ENCODE data around the gene HPSE2. TPM values are rescaled to one million over a fixed set of nuclear protein-coding genes. Genes with fewer than 3 reads are reported as not detected.

The HPSE2 gene
- total and polyA plus RNA-seq, 4 donors = 0.05 TPM; not detected in 3

DNA sequence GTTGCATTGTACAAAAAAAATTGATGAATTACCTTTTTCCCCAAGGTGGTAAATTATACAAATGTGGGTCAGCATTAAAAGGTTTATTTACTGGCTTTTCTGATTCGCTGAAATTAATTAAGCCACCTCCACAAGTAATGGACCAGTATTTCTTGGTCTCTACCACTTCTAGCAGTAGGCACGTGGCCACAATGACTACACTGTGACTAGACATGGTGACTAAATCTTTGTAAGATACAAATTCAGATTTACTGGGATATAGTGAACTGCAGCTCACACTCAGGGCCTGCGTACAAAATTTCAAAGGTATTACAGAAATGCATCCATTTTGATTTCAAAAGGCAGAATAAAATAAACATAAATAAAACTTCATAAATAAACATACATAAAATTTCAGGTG is 10.9 kb downstream of the HPSE2 start:
- H3K4me3 ChIP-seq (ENCODE audit: low read depth in 1 of 3, low read length in 3 of 3) = no peak overlapping the region
- no peaks in the 10 kb centered on the region for H3K36me3 ChIP-seq (ENCODE audit: control insufficient read depth in 4 of 4, insufficient read depth in 3 of 4, low read depth in 1 of 4, low read length in 3 of 4)
- H3K27me3 ChIP-seq (ENCODE audit: control insufficient read depth in 4 of 4, insufficient read depth in 4 of 4, low read length in 3 of 4) = peaks cover 0 to 2% (median under 1%) of the 10 kb centered on the region in 4 donors
- H3K9ac ChIP-seq (ENCODE audit: low read depth in 1 of 2, low read length in 2 of 2) = no peak overlapping the region
- no peaks in the 10 kb centered on the region for H3K4me1 ChIP-seq (ENCODE audit: control insufficient read depth in 4 of 4, insufficient read depth in 4 of 4, low read length in 3 of 4)
- DNase-seq (ENCODE audit: low spot score) = no peak
- no peak overlapping the region for H3K27ac ChIP-seq (ENCODE audit: low read depth in 1 of 2, low read length in 2 of 2)
- WGBS = 86% methylated on average over 3 of the region's 3 CpGs
- no peak for TF ChIP-seq FOXA1 (IDR thresholded peaks at IDR 0.05)
- TF ChIP-seq HNF4A (conservative IDR thresholded peaks at IDR 0.05) = no peak
- TF ChIP-seq TAF1 (conservative IDR thresholded peaks at IDR 0.05) = no peak
- TF ChIP-seq, protein P1, sequence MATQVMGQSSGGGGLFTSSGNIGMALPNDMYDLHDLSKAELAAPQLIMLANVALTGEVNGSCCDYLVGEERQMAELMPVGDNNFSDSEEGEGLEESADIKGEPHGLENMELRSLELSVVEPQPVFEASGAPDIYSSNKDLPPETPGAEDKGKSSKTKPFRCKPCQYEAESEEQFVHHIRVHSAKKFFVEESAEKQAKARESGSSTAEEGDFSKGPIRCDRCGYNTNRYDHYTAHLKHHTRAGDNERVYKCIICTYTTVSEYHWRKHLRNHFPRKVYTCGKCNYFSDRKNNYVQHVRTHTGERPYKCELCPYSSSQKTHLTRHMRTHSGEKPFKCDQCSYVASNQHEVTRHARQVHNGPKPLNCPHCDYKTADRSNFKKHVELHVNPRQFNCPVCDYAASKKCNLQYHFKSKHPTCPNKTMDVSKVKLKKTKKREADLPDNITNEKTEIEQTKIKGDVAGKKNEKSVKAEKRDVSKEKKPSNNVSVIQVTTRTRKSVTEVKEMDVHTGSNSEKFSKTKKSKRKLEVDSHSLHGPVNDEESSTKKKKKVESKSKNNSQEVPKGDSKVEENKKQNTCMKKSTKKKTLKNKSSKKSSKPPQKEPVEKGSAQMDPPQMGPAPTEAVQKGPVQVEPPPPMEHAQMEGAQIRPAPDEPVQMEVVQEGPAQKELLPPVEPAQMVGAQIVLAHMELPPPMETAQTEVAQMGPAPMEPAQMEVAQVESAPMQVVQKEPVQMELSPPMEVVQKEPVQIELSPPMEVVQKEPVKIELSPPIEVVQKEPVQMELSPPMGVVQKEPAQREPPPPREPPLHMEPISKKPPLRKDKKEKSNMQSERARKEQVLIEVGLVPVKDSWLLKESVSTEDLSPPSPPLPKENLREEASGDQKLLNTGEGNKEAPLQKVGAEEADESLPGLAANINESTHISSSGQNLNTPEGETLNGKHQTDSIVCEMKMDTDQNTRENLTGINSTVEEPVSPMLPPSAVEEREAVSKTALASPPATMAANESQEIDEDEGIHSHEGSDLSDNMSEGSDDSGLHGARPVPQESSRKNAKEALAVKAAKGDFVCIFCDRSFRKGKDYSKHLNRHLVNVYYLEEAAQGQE (IDR thresholded peaks at IDR 0.05) = no peak
- no peaks in the 10 kb centered on the region for H3K9me3 ChIP-seq (ENCODE audit: control insufficient read depth in 4 of 4, low read length in 3 of 4)

DNA sequence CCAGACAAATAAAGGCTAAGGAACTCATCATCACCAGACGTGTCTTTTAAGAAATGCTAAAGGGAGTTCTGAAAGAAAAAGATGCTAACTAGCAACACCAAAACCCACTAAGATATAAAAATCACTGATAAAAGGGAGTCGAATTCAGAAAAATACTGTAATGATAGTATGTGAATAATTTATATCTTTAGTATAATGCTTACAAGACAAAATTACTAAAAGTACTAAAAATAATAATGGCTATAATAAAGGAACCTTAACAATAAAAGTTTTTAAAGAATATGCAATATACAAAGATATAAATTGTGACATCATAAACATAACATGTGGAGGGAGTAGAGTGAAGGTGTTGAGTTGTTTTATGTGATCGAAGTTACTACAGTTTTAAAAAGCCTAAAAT is 28.3 kb downstream of the HPSE2 start:
- WGBS = 77% methylated on average over 3 of the region's 3 CpGs
- H3K36me3 ChIP-seq (ENCODE audit: control insufficient read depth in 4 of 4, insufficient read depth in 3 of 4, low read depth in 1 of 4, low read length in 3 of 4) = no peaks in the 10 kb centered on the region
- H3K9me3 ChIP-seq (ENCODE audit: control insufficient read depth in 4 of 4, low read length in 3 of 4) = no peaks in the 10 kb centered on the region
- no peak overlapping the region for H3K4me3 ChIP-seq (ENCODE audit: low read depth in 1 of 3, low read length in 3 of 3)
- H3K27ac ChIP-seq (ENCODE audit: low read depth in 1 of 2, low read length in 2 of 2) = no peak overlapping the region
- no peak for DNase-seq (ENCODE audit: low spot score)
- no peak overlapping the region for H3K9ac ChIP-seq (ENCODE audit: low read depth in 1 of 2, low read length in 2 of 2)
- peaks cover 0 to 4% (median 0%) of the 10 kb centered on the region in 4 donors for H3K27me3 ChIP-seq (ENCODE audit: control insufficient read depth in 4 of 4, insufficient read depth in 4 of 4, low read length in 3 of 4)
- no peak for TF ChIP-seq FOXA2 (IDR thresholded peaks at IDR 0.05)
- no peak for TF ChIP-seq SP1 (IDR thresholded peaks at IDR 0.05)
- TF ChIP-seq JUND (IDR thresholded peaks at IDR 0.05) = no peak
- TF ChIP-seq FOXA1 (IDR thresholded peaks at IDR 0.05) = no peak
- TF ChIP-seq, protein P2, sequence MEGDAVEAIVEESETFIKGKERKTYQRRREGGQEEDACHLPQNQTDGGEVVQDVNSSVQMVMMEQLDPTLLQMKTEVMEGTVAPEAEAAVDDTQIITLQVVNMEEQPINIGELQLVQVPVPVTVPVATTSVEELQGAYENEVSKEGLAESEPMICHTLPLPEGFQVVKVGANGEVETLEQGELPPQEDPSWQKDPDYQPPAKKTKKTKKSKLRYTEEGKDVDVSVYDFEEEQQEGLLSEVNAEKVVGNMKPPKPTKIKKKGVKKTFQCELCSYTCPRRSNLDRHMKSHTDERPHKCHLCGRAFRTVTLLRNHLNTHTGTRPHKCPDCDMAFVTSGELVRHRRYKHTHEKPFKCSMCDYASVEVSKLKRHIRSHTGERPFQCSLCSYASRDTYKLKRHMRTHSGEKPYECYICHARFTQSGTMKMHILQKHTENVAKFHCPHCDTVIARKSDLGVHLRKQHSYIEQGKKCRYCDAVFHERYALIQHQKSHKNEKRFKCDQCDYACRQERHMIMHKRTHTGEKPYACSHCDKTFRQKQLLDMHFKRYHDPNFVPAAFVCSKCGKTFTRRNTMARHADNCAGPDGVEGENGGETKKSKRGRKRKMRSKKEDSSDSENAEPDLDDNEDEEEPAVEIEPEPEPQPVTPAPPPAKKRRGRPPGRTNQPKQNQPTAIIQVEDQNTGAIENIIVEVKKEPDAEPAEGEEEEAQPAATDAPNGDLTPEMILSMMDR (IDR thresholded peaks at IDR 0.05; ENCODE audit: low read depth, low read length, missing input control) = no peak
- no peak for TF ChIP-seq HNF4A (conservative IDR thresholded peaks at IDR 0.05)
- TF ChIP-seq, protein P3, sequence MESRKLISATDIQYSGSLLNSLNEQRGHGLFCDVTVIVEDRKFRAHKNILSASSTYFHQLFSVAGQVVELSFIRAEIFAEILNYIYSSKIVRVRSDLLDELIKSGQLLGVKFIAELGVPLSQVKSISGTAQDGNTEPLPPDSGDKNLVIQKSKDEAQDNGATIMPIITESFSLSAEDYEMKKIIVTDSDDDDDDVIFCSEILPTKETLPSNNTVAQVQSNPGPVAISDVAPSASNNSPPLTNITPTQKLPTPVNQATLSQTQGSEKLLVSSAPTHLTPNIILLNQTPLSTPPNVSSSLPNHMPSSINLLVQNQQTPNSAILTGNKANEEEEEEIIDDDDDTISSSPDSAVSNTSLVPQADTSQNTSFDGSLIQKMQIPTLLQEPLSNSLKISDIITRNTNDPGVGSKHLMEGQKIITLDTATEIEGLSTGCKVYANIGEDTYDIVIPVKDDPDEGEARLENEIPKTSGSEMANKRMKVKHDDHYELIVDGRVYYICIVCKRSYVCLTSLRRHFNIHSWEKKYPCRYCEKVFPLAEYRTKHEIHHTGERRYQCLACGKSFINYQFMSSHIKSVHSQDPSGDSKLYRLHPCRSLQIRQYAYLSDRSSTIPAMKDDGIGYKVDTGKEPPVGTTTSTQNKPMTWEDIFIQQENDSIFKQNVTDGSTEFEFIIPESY (IDR thresholded peaks at IDR 0.05) = no peak
- TF ChIP-seq, protein P1 (IDR thresholded peaks at IDR 0.05) = no peak
- no peak for TF ChIP-seq RAD21 (IDR thresholded peaks at IDR 0.05)
- TF ChIP-seq HNF4G (IDR thresholded peaks at IDR 0.05) = no peak
- no peak for TF ChIP-seq EGR1 (IDR thresholded peaks at IDR 0.05; ENCODE audit: low read depth in 2 of 2)
- no peaks in the 10 kb centered on the region for H3K4me1 ChIP-seq (ENCODE audit: control insufficient read depth in 4 of 4, insufficient read depth in 4 of 4, low read length in 3 of 4)
